Stomach (tissue), 9 donors: ENCODE results near the gene TBC1D8. TPM values are rescaled to one million over a fixed set of nuclear protein-coding genes. Genes with fewer than 3 reads are reported as not detected.

Source experiments
- DNase-seq, 2 donors: peaks; one replicate each; pipeline versions ENCODE4 v3.0.0 to v3.0.0-alpha.2; 2013 to 2019
- H3K27ac ChIP-seq, 5 donors: fragments of 200-600 bp in 4 of 5; sonication (generic) in 4 of 5; one replicate each; pipeline ENCODE4 v1.5.1; 2013 to 2019; ENCODE audit warnings: mild to moderate bottlenecking in 1 of 5, moderate library complexity in 1 of 5
- H3K27me3 ChIP-seq, 3 donors: fragments of 200-600 bp; sonication (generic); one replicate each; pipeline ENCODE4 v1.5.1; 2017 to 2019; ENCODE audit warnings: mixed run types in 1 of 3
- H3K36me3 ChIP-seq, 4 donors: fragments of 200-600 bp; sonication (generic); 1 replicate in 3 of 4; 2 replicates in 1 of 4; pipeline ENCODE4 v1.5.1; 2016 to 2019
- H3K4me1 ChIP-seq, 4 donors: fragments of 200-600 bp; sonication (generic); one replicate each; pipeline ENCODE4 v1.5.1; 2016 to 2019
- H3K4me3 ChIP-seq, 4 donors: fragments of 200-600 bp; sonication (generic) in 3 of 4; one replicate each; pipeline ENCODE4 v1.5.1; 2016 to 2019; ENCODE audit warnings: mild to moderate bottlenecking in 1 of 4
- H3K9me3 ChIP-seq, 4 donors: fragments of 200-600 bp; sonication (generic); one replicate each; pipeline ENCODE4 v1.5.1; 2016 to 2019
- CTCF ChIP-seq, 7 experiments: fragments of 450-650 bp in 4 of 7; fragments of 200-600 bp in 3 of 7; sonication (generic) in 3 of 7; IDR thresholded peaks; one replicate each; pipeline ENCODE4 v1.5.1; 2016 to 2019; ENCODE audit warnings: antibody characterized with exemption in 7 of 7, control low read depth in 2 of 7, mild to moderate bottlenecking in 1 of 7
- EP300 ChIP-seq: sonication (generic); formaldehyde crosslinking; IDR thresholded peaks from one replicate; pipeline ENCODE4 v1.6.1; 2017; ENCODE audit warnings: antibody characterized with exemption
- POLR2A ChIP-seq, 4 donors: fragments of 450-650 bp; IDR thresholded peaks; one replicate each; pipeline ENCODE4 v1.6.1; 2016; ENCODE audit warnings: antibody characterized with exemption in 4 of 4, control low read depth in 2 of 4, mild to moderate bottlenecking in 1 of 4, moderate library complexity in 1 of 4
- POLR2AphosphoS5 ChIP-seq, 3 donors: sonication (generic); formaldehyde crosslinking; IDR thresholded peaks; one replicate each; pipeline ENCODE4 v1.6.1; 2016; ENCODE audit warnings: antibody characterized with exemption in 3 of 3
- WGBS, 5 donors: extraction: QIAGEN DNeasy Blood & Tissue Kit in 3 of 5; methylation state at CpG; one replicate each; pipeline versions ENCODE4 v1.1.5 to v1.1.7; 2013 to 2018; 5-methylcytosine and 5-hydroxymethylcytosine counted together
- intact Hi-C: fragments of 100-400 bp; cut with DNase I; formaldehyde crosslinking; loops from one replicate; pipeline ENCODE4 v1.15.1; 2023; ENCODE audit warnings: low total_unique reads
- polyA plus RNA-seq, 3 donors: library from polyadenylated mRNA; stranded (reverse); fragments of 200-250 nt; gene quantifications; one replicate each; pipeline ENCODE4 v1.2.3, GENCODE V29; 2013
- total RNA-seq, 5 donors: library from RNA; depleted of rRNA; stranded (reverse); fragments of >200 nt; gene quantifications; one replicate each; pipeline versions ENCODE4 v1.1.0 to v1.2.3, GENCODE V29; 2014 to 2016
- donor health status: healthy with polysubstance abuse.
- donor health status: Bipolar disorder and iron deficiency.
- donor health status: healthy.

TBC1D8 gene
- total and polyA plus RNA-seq, 8 donors: 9.9 to 179 (median 74.9) TPM

DNA sequence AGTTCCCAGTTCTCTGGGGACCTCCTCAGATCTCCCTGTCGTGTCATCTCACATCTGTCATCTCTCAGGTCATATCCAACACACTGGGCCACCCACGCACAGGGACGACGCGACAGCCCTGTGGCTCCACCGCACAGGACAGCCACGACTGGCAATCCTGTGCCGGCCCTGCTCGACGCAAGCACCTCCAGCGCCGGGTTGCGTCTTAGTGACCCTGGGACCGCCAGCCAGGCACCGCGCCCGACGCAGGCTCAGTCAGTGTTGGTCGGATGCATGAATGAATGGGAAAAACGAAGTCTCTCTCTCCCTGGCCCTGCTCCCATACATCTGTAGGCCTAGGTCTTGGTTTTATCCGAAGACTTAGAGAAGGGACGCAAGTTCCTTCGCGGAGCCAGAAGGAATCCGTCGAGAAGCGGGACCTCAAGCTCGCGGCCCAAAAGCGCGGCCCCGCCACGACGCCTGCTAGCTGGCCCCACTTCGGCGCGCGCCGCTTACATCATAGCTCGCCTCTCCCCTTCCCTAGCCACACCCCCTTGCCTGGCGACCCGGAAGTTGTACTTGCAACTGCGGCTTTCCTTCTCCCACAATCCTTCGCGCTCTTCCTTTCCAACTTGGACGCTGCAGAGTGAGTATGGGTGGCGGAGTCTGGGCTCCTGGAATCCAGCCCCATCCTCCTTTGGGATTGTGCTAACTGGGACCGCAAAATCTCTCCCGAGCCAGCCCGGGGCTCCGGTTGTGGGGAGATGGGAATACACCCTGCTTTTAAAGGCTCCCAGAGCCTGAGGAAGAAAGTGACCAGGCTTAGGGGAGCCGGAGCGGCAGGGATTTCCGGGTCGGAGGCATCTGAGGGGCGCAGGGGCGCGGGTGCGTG, 149.3 kb downstream of the TBC1D8 start, which contains the start of gene RPL31:
Gene RPL31, plus strand, starts transcription at position 599 of the 871 bp plus-strand sequence. CDS start 413 bp downstream, outside the sequence.
- peaks cover 13 to 49% (median 33%) of the 10 kb centered on the region in 4 donors for H3K4me1 ChIP-seq
- TF ChIP-seq POLR2AphosphoS5 (IDR thresholded peaks at IDR 0.05) (peak; percentile 94 to 99 (median 97)), CTCF (IDR thresholded peaks at IDR 0.05) (no peak), POLR2A (IDR thresholded peaks at IDR 0.05) (peak in 1 of 4 donors; percentile 65)
- H3K9me3 ChIP-seq: no peaks in the 10 kb centered on the region
- no peaks in the 10 kb centered on the region for H3K27me3 ChIP-seq
- peak within 1 kb of the TSS; percentile 87 to 94 (median 91) for H3K27ac ChIP-seq
- H3K4me3 ChIP-seq: peak within 1 kb of the TSS; percentile 70 to 92 (median 82)
- intact Hi-C loops: no loop called here
- 3 to 6% (median 4%) methylated on average over 55 to 59 of the region's 59 CpGs for WGBS, 5 donors
- peak; percentile 97 to 99 for DNase-seq
- H3K36me3 ChIP-seq: peaks cover 34 to 39% (median 36%) of the 10 kb centered on the region in 4 donors

- Histone ChIP-seq H3K36me3 (peaks cover 21 to 36% (median 32%) of the 10 kb centered on the region in 4 donors), H3K4me1 (peaks cover 13 to 31% (median 25%) of the 10 kb centered on the region in 4 donors), H3K27ac (no peak overlapping the region), H3K9me3 (no peaks in the 10 kb centered on the region), H3K27me3 (no peaks in the 10 kb centered on the region), H3K4me3 (no peak overlapping the region)
- TF ChIP-seq CTCF (IDR thresholded peaks at IDR 0.05): no peak
- no peak for TF ChIP-seq POLR2AphosphoS5 (IDR thresholded peaks at IDR 0.05)
- no peak for TF ChIP-seq POLR2A (IDR thresholded peaks at IDR 0.05)
- no peak for TF ChIP-seq EP300
- intact Hi-C loops: no loop called here
- WGBS, 5 donors: 86 to 95% (median 92%) methylated on average over 2 of the region's 2 CpGs
- no peak for DNase-seq
Observed at GRCh38 chr2:100999995-101000394, 151.2 kb downstream of the TBC1D8 start.

- Histone ChIP-seq H3K27ac (no peak overlapping the region), H3K4me1 (peaks cover 4 to 13% (median 9%) of the 10 kb centered on the region in 4 donors), H3K36me3 (peaks cover 4 to 40% (median 35%) of the 10 kb centered on the region in 4 donors), H3K4me3 (no peak overlapping the region), H3K9me3 (no peaks in the 10 kb centered on the region), H3K27me3 (no peaks in the 10 kb centered on the region)
- TF ChIP-seq EP300: no peak
- no peak for TF ChIP-seq POLR2A (IDR thresholded peaks at IDR 0.05)
- no peak for TF ChIP-seq CTCF (IDR thresholded peaks at IDR 0.05)
- no peak for TF ChIP-seq POLR2AphosphoS5 (IDR thresholded peaks at IDR 0.05)
- DNase-seq: no peak
- 73 to 84% (median 74%) methylated on average over 6 of the region's 6 CpGs for WGBS, 5 donors
- intact Hi-C loops: no loop called here
Observed at GRCh38 chr2:100998235-100998573, 153.0 kb downstream of the TBC1D8 start.

GRCh38 chr2:100997509-100998234, 153.5 kb downstream of the TBC1D8 start:
- no peaks in the 10 kb centered on the region for H3K9me3 ChIP-seq
- intact Hi-C loops: no loop called here
- DNase-seq: no peak
- 90 to 97% (median 95%) methylated on average over 5 of the region's 5 CpGs for WGBS, 5 donors
- peaks cover 4 to 7% (median 5%) of the 10 kb centered on the region in 4 donors for H3K4me1 ChIP-seq
- no peak overlapping the region for H3K27ac ChIP-seq
- TF ChIP-seq POLR2AphosphoS5 (IDR thresholded peaks at IDR 0.05) (no peak), EP300 (no peak), POLR2A (IDR thresholded peaks at IDR 0.05) (no peak), CTCF (IDR thresholded peaks at IDR 0.05) (no peak)
- H3K27me3 ChIP-seq: no peaks in the 10 kb centered on the region
- no peak overlapping the region for H3K4me3 ChIP-seq
- peaks cover 4 to 43% (median 39%) of the 10 kb centered on the region in 4 donors for H3K36me3 ChIP-seq
